Measurements from ENCODE around the gene PDGFC. TPM values are rescaled to one million over a fixed set of nuclear protein-coding genes. Genes with fewer than 3 reads are reported as not detected.

Gene PDGFC
- polyA plus RNA-seq, 3 donors: 2.5 to 5.0 (median 4.9) TPM

DNA sequence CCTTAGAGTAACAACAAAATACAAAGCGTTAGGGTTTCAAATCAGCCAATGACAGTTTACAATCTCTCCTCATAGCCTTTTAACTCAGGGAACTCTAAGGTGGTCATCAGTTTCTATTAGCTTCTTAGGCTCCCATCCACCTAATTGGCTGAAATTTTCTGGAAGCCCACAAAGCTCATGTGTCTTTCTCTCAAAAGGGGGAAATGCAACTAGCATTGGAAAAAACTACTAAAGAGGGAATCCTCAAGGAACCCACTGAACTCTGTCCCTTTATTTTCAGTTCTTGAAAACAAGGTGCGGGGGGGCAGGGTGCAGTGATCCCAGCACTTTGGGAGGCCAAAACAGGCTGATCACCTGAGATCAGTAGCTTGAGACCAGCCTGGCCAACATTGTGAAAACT lies 56.4 kb downstream of the PDGFC start:
- Histone ChIP-seq H3K4me1 (ENCODE audit: control insufficient read depth in 1 of 2, insufficient read depth in 2 of 2, low read length in 2 of 2) (peaks cover 0 to 7% of the 10 kb centered on the region in 2 donors), H3K4me2 (replicated peaks; ENCODE audit: extremely low read depth, low read length, poor library complexity, severe bottlenecking) (no peak overlapping the region), H3K9me3 (replicated peaks in 1 of 2; ENCODE audit: control insufficient read depth in 1 of 2, insufficient read depth in 1 of 2, low read length in 2 of 2) (peaks cover 7 to 18% of the 10 kb centered on the region in 2 donors), H2AFZ (ENCODE audit: insufficient read depth, low read depth, low read length, poor library complexity, severe bottlenecking) (no peak overlapping the region), H3K79me2 (ENCODE audit: insufficient read depth, low read length) (no peaks in the 10 kb centered on the region), H3K4me3 (replicated peaks in 1 of 3; ENCODE audit: low read depth in 2 of 3, low read length in 3 of 3) (no peak overlapping the region), H4K20me1 (ENCODE audit: insufficient read depth, low read length) (no peaks in the 10 kb centered on the region), H3K27me3 (ENCODE audit: control insufficient read depth in 2 of 2, insufficient read depth in 2 of 2, low read length in 2 of 2) (no peaks in the 10 kb centered on the region), H3K27ac (ENCODE audit: low read depth in 1 of 2, low read length in 2 of 2) (no peak overlapping the region), H3K9ac (ENCODE audit: insufficient read depth, low read length, poor library complexity, severe bottlenecking) (no peak overlapping the region), H3K36me3 (replicated peaks in 1 of 2; ENCODE audit: control insufficient read depth in 1 of 2, insufficient read depth in 2 of 2, low read length in 2 of 2) (no peaks in the 10 kb centered on the region)
- TF ChIP-seq CTCF (IDR thresholded peaks at IDR 0.05): no peak
- peaks cover 3% of the 10 kb centered on the region for H3K4me1 Mint-ChIP-seq
- H3K27ac Mint-ChIP-seq: no peak overlapping the region
- peaks cover 7 to 8% of the 10 kb centered on the region in 2 donors for H3K36me3 Mint-ChIP-seq
- 95% methylated on average over 2 of the region's 2 CpGs for WGBS (ENCODE audit: insufficient coverage)
- H3K27me3 Mint-ChIP-seq (ENCODE audit: low read depth in 3 of 3): no peaks in the 10 kb centered on the region
- peak in 1 of 3 donors; percentile 21 for DNase-seq
- intact Hi-C loops (cut with micrococcal nuclease): no loop called here
- H3K4me3 Mint-ChIP-seq: no peak overlapping the region
- H3K9me3 Mint-ChIP-seq: peaks cover 14 to 21% (median 16%) of the 10 kb centered on the region in 7 donors

DNA sequence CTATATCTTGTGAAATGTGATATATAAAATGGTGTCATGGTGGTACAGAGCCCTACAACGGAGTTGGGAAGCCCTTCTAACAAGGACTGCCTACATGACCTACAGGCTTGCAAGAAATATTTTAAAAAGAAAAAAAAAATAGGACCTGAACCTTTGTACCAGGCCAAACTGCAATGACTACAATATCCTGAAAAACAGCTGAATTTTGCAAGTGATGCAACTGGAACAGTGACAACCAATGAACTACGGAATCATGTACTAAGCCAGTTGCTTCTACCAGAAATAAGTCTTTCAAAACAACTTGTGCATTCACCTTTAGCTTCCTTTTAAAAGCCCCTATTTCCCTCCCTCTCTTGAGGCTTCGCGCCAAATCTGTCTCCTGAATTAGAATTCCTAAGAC lies 58.4 kb downstream of the PDGFC start:
- no peak overlapping the region for H3K9ac ChIP-seq (ENCODE audit: insufficient read depth, low read length, poor library complexity, severe bottlenecking)
- WGBS (ENCODE audit: insufficient coverage): 83% methylated on average over 1 of the region's 4 CpGs

More for the DNA sequence above, 58.4 kb downstream of the PDGFC start:
- Mint-ChIP-seq H3K27ac (no peak overlapping the region), H3K36me3 (peaks cover 5 to 7% of the 10 kb centered on the region in 2 donors), H3K27me3 (ENCODE audit: low read depth in 3 of 3) (no peaks in the 10 kb centered on the region), H3K4me1 (peaks cover 4% of the 10 kb centered on the region), H3K4me3 (no peak overlapping the region), H3K9me3 (peaks cover 10 to 16% (median 14%) of the 10 kb centered on the region in 7 donors)
- no peaks in the 10 kb centered on the region for H3K79me2 ChIP-seq (ENCODE audit: insufficient read depth, low read length)
- no peaks in the 10 kb centered on the region for H3K27me3 ChIP-seq (ENCODE audit: control insufficient read depth in 2 of 2, insufficient read depth in 2 of 2, low read length in 2 of 2)
- intact Hi-C loops (cut with micrococcal nuclease): no loop called here
- H3K4me3 ChIP-seq (replicated peaks in 1 of 3; ENCODE audit: low read depth in 2 of 3, low read length in 3 of 3): no peak overlapping the region
- TF ChIP-seq CTCF (IDR thresholded peaks at IDR 0.05): no peak
- DNase-seq: no peak
- H3K4me1 ChIP-seq (ENCODE audit: control insufficient read depth in 1 of 2, insufficient read depth in 2 of 2, low read length in 2 of 2): peaks cover 0 to 7% of the 10 kb centered on the region in 2 donors
- no peaks in the 10 kb centered on the region for H4K20me1 ChIP-seq (ENCODE audit: insufficient read depth, low read length)
- H3K27ac ChIP-seq (ENCODE audit: low read depth in 1 of 2, low read length in 2 of 2): no peak overlapping the region
- H3K36me3 ChIP-seq (replicated peaks in 1 of 2; ENCODE audit: control insufficient read depth in 1 of 2, insufficient read depth in 2 of 2, low read length in 2 of 2): no peaks in the 10 kb centered on the region
- no peak overlapping the region for H2AFZ ChIP-seq (ENCODE audit: insufficient read depth, low read depth, low read length, poor library complexity, severe bottlenecking)
- no peak overlapping the region for H3K4me2 ChIP-seq (replicated peaks; ENCODE audit: extremely low read depth, low read length, poor library complexity, severe bottlenecking)
- H3K9me3 ChIP-seq (replicated peaks in 1 of 2; ENCODE audit: control insufficient read depth in 1 of 2, insufficient read depth in 1 of 2, low read length in 2 of 2): peaks cover 7 to 18% of the 10 kb centered on the region in 2 donors

Data from CD14-positive monocyte (primary cell).